HG03139 (cell line): ENCODE measurements around the gene MANF.
"Not testable (repeated sequence)": the region's sequence is repeated elsewhere in the genome, so short reads cannot be mapped to it uniquely, and the experiment has no call there.

Source experiments
- ATAC-seq: cut with Tn5 transposase; IDR thresholded peaks from one replicate; pipeline ENCODE4 v1.9.1; 2021; ENCODE audit not compliant: unreplicated experiment

Gene MANF

DNA sequence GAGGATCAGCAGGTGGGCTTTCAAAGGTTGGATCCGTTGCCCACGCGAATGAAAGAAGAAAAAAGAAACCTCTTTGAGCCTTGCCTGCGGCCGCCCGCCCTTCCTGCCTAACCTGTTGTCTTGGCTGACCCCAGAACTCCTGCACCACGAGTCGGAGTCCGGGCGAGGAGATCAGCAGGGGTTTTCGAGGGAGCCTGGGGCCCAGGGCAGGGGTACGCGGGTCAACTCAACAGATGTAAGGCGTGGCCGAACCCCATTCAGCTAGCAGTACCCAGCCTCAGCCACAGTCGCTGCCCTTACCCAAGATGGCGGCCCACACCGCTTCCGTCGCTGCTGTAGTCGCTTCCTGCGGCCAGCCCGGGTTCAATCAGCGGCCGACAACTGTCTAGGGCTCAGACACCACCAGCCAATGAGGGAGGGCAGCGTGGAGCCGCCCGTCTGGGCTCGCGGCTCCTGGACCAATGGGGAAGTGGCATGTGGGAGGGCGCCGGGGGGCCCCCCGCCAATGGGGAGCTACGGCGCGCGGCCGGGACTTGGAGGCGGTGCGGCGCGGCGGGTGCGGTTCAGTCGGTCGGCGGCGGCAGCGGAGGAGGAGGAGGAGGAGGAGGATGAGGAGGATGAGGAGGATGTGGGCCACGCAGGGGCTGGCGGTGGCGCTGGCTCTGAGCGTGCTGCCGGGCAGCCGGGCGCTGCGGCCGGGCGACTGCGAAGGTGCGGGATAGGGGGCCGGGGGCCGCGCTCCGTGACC is at the start of gene MANF:
Gene MANF (plus strand): TSS at position 566 of the 748 bp plus-strand sequence. CDS start 52 bp downstream, at position 618.
- peak; percentile 94 for ATAC-seq

DNA sequence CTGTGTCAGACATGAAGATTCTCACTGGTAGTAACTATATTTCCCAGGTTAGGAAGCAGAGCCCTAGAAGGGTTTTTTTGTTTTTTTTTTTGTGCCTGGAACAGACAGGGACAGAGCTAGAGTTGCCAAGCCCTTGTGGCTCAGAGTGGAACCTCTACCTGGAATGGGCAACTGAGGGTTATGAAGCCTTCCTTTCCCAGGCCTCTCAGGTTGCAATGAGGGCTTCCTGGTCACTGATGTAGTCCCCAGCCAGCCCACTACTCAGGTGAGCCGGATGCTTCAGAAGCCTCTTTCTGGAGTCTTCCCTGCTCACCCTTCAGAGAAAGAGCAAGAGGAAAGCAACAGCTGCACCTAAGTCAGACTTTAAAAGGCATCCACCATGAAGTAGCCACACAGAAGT is 48.8 kb upstream of the MANF start:
- ATAC-seq: no peak

DNA sequence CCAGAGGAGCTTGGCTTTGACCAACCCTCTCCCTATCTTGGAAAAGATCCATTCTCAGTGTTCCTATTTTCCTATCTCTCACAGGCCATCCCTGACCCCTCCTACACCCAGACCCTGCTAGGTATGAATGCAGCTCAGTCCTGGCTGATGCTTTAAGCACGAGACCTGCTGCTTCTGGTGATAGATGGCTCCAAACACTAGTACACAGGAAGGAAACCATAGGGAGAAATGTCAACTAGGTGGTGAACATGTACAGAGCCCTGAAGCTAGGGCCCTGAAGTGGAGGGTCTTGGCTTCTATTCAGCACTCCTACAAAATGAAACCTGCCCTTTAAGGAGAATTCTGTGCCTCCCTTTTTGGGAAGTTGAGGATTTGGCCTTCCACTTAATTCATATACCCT is 47.4 kb upstream of the MANF start:
- ATAC-seq: no peak

DNA sequence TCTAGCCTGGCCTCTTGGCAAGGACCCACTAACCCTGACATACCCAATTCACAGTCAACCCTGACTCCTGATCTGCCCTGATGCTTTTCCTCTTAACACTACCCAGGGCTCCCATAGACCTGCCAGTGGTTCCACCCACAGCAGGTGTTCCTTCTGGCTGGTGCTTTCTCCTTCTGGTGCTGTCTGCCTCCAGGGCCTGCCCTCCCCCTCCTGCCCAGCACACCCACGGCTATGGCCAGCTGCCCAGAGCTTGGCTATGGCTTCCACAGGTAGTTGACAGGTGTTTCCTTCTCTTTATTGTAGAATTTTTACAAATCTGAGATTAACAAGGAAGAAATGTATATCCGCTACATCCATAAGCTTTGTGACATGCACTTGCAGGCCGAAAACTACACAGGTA is 46.5 kb upstream of the MANF start:
- no peak for ATAC-seq

DNA sequence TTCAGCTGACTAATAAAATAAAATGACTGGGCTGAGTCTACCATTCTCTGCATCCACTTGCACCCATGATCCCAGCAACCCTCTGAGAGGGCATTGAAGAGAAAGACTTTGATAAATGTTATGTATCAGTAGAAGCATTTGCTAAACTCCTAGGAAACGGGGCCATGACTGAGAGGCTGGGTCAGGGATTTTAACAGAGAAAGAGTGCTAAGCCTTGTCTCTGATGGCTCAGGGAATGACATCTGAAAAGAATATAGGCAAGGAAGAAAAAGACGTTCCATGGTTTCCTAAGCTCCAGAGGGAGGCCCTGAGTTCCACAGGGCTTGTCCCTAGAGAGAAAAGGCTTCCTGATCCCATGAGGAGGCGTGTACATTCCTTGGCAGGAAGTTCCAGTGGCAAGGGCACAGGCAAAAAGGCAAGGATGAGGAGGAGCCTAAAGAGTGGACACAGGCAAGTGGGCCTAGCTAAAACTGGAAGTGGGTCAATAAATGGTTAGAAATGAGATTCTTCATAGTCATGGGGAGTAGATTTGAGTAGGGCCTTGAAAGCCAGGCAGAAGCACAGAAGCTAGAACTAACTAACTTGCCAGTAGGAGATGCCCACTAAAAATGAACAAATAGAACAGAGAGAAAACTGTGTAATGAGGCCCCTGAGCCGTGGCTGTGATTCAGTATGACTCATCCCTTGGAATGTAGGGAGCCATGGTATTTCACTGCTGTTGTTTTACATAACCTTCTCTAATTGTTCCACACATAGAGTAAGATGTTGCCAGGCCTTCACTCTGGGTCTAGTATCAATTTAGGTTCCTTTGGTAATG is 44.9 kb upstream of the MANF start:
- ATAC-seq: no peak

DNA sequence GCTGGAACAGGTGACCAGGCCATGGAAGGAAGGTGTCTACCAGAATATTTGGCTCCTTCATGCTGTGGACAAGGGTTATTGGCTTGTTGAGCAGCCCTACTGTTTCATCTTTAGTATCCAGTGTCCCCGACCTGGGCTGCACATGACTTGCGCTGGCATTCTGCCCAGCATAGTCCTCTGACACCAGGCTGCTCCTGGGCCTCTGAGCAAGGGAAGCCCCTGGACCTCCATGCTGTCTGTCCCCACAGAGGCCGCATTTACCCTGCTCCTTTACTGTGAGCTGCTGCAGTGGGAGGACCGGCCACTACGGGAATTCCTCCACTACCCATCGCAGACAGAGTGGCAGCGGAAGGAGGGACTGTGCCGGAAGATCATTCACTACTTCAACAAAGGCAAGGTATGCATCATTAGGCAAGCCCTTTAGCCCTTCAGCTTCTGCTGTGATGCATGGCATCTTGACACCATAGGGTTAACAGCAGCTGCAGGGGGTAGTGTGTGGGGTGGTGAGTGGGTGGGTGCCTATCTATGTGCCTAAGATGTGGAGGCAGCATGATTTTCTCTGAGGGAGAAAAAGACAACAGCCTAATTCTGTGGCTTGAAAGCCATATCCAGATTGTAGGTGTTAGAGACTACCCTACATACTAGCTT is 44.0 kb upstream of the MANF start:
- no peak for ATAC-seq

DNA sequence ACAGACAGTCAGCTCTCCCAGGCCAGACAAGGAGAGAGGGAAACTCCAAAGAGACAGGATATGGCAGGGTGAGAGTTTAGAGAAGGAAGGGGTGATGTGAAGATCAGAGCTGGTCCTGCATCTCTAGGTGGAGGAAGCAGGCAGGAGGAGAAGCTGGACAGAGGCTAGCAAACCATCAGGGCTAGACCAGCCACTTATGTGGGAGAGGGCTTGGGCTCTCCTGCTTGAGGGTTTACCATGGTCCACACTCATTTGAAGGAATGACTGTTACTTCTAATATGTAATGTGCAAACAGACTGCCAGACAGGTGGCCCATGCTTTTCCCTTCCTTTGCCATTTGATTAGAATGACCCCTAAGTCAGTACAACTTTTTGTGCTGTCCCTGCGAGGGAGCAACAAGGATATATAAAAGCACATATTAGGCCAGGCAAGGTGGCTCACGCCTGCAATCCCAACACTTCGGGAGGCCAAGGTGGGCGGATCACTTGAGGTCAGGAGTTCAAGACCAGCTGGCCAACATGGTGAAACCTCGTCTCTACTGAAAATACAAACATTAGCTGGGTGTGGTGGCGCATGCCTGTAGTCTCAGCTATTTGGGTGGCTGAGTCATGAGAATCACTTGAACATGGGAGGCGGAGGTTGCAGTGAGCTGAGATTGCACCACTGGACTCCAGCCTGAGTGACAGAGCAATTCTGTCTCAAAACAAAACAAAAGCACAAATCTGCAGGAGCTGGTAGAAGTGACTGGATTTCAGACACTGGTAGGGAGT is 41.0 kb upstream of the MANF start:
- no peak for ATAC-seq

DNA sequence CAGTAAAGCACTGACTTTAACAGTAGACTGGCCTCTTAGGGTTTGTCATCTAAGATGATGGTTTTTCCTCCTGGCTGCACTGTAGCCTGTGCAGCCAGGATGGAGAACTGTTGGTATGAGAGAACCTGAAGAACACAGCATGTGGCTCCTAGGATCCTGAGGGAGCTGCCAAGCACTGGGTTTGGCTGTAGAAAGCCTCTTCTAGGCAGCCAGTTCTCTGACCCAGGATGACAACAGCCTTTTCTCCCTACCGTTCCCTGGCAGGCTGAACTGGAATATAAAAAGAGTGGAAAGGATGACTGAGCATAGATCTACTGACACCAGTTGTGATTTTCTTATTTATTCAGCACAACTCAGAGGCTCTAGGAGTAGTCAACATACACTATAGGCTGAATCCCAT is 34.3 kb upstream of the MANF start:
- no peak for ATAC-seq

DNA sequence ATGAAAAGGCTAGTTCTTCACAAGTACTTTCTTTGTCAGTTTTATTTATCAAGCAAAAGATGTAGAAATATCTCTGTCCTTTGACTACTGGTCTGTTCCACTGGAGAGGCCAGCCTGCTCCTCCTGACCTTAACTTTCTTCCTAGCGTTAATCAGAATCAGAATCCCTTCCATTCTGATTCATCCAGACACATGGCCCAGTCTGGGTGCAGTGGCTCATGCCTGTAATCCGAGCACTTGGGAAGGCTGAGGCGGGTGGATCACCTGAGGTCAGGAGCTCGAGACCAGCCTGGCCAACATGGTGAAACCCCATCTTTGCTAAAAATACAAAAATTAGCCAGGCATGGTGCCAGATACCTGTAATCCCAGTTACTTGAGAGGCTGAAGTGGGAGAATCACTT is 32.0 kb upstream of the MANF start:
- ATAC-seq: no peak

DNA sequence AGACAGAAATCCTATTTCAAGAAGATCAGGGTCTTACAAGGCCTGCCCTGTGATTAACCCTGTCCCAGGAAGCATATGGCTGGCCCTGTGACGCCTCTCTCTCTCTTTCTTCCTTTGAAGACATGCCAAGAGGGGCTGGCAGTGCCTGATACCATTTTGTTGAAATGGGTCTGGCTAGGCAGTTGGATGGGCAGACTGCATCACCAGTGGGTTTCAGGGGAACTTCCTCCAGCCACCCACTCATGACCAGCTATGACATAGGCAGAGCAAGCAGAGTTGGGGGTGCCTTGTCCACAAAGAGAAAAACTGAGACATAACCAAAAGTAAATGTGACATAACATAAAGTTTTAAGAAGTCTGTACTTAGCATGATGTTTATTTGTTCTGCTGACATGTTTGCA is 31.4 kb upstream of the MANF start:
- ATAC-seq: no peak

DNA sequence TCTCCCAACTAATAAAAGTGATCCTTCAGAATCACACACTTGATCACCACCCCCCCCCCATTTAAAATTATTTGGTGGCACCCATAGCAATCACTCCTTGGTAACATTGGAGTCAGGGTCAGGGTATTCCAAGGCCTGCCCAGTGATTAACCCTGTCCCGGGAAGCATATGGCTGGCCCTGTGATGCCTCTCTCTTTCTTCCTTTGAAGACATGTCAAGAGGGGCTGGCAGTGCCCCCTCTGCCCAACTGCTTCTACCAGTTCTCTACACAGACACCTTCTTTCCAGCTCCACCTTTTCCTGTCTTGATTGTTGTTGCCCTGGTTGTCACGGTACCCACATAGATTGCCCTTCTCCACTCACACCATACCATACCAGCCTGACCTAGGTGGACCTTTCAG is 30.9 kb upstream of the MANF start:
- no peak for ATAC-seq

DNA sequence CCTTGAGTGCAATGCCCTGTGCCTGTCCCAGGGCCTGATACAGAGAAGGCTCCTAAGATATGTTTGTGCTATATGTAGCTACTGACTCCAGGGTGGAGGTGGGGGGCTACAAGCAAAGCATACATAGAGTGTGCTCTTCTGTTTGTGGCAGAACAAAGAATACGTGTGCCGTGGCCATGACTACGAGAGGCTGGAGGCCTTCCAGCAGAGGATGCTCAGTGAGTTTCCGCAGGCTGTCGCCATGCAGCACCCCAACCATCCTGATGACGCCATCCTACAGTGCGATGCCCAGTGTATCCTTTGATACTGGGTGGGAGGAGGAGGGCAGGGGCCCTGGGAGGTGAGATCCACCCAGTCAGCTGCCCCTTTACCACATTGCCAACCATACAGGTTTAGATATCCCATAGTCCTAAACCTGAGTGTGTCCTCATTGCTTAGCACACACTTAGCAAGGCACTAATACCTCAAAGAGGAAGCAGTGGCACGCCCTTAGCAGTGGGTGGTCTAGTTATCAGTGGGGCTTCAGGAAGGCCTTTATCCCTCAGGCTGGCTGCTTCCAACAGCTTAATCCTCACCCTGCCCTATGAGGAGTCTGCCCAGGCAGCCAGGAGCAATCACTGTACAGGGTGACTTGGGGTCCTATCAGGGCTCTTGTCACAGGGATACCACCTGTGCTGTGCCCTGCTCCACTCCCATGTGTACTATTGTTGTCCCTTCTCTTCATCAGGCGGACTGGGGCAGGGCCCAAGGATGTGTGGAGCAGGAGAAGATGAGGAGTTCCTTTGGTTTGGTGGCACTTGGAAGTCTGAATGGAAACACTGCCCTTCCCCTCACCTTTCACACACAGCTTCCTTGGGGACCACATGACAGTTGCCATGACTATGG is 30.1 kb upstream of the MANF start:
- ATAC-seq: no peak

DNA sequence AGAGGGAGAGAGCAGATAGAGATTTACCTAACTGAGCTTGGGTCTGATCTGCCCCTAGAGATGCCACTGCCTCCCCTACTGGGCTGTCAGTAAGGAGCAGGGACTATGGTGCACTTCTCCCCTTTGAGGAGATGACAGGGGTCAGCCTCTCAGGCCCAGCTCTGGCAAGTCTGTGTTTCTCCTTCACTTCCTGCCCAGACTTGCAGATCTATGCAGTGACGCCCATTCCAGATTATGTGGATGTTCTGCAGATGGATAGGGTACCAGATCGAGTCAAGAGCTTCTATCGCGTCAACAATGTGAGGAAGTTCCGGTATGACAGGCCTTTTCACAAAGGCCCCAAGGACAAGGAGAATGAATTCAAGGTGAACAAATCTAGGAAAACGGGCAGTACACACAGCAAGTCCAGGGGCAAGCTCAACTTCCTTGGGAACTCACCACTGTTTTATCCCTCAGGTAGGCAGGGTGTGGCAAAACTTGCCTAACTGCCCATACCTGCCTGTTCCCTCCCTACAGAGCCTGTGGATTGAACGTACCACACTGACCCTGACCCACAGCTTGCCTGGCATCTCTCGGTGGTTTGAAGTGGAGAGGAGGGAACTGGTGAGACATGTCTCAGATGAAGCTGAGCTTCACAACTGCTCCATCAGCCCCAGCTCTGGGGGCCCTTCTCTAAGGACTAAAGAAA is 29.1 kb upstream of the MANF start:
- no peak for ATAC-seq

DNA sequence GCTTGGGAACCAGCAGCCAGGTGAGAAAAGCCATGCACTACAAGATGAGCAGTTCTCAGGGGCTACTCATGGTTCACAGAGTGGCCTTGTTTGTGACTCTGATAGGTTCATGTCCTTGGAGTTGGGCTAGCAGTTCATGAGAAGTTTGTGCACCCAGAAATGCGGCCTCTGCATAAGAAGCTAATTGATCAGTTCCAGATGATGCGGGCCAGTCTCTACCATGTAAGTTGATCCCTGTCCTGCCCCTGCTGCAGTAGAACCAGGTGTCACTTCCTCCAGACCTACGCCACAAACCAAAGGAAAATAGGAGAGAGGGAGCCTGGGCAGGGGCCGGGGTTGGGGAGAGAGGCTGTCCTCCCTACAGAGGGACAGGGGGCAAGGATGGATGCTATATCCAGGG is 27.2 kb upstream of the MANF start:
- no peak for ATAC-seq

DNA sequence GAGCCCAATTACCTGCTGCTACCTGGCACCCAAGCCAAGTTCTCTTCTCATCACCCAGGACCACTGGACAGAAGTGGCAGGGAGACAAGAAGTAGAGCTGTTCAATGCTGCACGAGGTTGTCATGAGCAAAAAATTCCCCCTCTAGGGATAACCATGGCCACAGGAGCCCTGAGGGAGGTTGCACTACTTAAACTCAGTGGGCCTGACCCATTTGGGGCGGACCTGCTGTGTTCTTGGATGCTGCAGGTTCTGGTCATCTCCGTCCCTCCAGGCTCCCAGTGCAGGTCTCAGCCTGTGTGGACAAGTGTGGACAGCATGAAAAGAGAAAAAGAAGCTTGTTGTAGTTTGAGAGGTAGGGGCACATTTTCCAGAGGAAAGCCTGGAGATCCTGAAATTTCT is 26.1 kb upstream of the MANF start:
- no peak for ATAC-seq

DNA sequence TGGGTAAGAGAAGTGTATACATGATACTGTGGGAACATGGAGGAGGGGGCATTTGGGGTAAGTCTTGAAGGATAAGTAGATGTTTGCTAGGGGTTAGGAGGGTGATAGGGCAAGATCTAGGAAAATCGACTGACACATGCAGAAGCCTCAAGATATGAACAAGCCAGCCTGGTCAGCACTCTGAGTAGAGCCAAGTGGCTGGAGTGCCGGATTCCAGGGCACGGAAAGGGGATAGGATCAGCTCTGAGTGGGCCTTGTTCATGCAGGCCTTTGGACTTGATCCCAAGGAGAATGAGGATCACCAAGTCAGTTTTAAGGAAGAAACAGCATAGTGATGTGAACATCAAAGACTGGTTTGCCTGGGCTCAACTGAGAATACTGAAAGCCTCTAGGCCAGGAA is 24.3 kb upstream of the MANF start:
- no peak for ATAC-seq

DNA sequence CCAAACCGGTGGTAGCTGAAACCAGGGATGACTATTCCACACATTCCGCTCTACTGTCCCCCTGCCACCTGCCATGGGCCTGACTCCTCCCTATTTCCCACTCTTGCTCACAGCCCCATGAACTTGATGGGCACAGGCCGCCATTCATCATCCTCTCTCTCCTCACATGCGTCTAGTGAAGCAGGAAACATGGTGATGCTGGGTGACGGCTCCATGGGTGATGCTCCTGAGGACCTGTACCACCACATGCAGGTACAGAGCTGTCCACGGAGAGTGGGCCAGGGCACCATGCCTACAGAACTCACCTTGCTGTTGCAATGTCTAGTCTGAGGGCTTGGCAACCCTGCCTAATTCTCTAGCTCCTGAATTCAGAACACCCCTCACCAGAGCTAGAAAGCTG is 23.3 kb upstream of the MANF start:
- no peak for ATAC-seq

DNA sequence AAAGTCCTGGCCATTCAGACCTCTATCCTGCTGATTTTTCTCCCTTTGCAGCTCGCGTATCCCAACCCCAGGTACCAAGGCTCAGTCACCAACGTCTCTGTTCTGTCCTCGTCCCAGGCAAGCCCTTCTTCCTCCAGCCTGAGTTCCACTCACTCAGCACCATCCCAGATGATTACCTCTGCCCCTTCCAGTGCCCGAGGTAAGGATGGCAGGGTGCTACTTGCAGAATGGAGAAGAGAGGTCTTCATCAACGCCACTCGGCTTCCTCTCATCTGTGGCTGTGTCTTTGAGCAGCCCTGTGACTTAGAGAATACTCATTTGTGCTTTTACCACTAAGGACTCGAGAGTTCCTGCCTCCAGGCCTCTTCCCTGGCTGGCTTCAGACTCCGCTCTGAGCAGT is 22.6 kb upstream of the MANF start:
- no peak for ATAC-seq

DNA sequence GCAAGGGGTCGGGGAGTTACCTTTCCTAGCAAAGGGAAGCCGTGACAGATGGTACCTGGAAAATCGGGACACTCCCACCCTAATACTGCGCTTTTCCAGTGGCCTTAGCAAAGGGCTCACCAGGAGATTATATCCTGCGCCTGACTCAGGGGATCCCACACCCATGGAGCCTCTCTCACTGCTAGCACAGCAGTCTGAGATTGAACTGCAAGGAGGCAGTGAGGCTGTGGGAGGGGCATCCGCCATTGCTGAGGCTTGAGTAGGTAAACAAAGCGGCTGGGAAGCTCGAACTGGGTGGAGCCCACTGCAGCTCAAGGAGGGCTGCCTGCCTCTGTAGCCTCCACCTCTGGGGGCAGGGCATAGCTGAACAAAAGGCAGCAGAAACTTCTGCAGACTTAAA is 16.8 kb upstream of the MANF start:
- not testable (repeated sequence) for ATAC-seq
